GM21367 (cell line): Measurements from ENCODE around the gene PLPP1.

Experiments used
- ATAC-seq: cut with Tn5 transposase; IDR thresholded peaks from one replicate; pipeline ENCODE4 v1.9.1; 2021; ENCODE audit not compliant: unreplicated experiment

Gene PLPP1

DNA sequence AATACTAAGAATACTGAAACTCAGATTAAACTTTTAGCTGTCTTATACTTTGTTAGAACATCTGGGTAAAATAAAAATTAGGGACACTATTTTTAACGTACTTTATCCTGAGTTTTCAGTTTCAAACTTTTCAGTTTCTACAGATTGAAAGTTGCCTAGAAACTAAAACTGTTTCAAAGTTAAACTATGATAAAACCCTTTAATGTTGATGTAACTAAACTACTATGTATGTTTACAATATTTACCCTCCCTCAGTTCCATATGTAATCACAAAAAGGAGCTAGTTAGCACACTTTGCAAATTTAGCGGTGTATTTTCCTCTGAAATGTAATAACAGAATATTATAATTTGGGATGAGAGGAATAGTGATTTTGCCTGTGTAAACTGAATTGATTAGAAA, 121.1 kb downstream of the PLPP1 start:
- no peak for ATAC-seq

DNA sequence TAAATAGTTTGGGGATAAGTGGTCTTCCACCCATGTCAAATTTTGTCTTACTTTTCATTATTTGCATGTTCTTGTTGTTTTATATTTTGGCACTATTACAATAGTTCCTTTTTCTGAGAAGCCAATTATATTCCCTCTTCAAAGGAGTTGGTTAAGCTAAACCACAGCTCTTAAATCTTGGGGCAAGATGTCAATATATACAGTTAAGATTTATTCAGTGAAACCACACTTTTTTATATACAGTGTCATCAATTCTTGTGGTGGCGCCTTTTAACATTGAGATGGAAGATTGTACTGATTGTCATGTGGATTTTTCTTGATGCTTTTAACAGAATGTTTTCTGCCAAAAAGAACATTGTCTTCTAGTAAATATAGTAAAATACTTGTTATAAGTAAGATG, 122.9 kb downstream of the PLPP1 start:
- ATAC-seq: no peak

- ATAC-seq: no peak
Measured at GRCh38 chr5:55410845-55411244, 123.9 kb downstream of the PLPP1 start.

GRCh38 chr5:55409775-55410174, 125.0 kb downstream of the PLPP1 start:
- ATAC-seq: no peak

DNA sequence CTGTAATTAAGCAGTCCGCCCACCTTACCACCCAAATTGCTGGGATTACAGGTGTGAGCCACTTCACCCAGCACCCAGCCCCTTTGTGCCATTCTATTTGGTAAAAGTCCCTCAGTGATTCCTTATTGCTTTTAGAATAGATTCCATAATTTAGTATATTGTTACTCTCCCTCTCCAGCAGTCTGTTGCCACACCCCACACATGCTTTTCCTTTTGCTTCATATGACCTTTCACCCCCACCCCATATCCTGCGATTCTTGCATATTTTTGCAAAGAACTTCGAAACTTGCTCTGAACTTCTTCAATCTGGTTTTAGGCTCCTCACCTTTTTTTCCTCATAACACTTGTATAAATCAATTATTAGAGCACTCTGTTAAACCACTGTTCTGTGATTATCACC, 126.8 kb downstream of the PLPP1 start:
- ATAC-seq: no peak

DNA sequence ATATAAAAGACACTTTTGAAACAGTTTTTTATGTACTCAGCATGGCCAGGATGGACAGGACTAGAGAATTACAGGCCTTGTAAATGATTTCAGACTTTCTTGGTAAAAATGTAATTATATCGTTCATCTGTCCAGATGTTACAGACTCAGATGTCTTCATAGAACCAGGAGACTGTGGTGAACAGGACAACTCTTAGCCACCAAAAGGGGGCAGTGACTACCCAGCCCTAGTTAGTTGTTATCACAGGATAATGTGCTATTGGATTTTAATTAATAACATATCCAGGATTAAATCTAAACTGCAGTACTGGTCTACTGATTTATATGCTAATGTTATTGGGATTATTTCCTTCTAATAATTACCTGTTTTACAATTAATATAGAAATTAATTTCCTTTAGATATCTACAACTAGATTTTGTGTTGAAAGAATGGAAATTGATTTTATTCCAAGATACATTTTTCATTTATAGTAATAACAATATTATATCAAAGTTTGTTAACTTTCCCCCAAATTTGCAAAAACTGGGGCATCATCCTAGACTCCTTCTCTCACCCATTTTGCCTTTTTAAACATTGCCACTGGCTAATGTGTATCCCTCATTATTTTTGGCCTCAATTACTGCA, 127.6 kb downstream of the PLPP1 start:
- ATAC-seq: no peak

GRCh38 chr5:55406292-55406691, 128.5 kb downstream of the PLPP1 start:
- ATAC-seq: no peak

GRCh38 chr5:55402199-55402598, 132.6 kb downstream of the PLPP1 start:
- ATAC-seq: no peak

DNA sequence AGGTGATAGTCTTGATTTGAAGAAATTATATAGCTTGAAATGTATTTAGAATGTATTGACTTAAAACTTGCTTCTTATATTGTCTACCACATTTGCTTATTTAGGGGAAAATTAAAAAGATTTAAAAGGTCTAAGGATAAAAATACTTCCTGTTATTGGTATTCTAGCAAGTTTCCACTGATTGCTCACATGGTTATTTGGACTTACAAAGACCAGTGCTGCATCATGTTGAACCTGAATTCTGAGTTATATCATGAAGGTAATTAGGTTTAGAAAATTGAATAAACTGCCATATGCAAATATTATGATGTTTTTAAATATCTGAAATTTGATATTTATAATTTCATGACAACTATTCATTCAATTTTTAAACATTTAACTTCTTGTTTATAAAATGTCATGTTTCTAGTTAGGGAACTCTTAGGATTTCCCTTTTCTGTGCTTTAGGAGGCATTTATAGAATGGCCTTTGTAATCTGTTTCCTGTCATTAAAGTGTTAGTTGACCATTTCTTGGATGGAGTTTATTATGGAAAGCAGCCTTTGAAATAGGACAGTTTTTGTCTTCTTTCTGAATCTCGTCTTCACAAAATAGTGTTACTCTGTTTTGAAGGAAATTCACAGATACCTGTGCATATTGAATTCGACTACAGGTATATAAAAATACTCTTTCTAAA, 141.1 kb downstream of the PLPP1 start:
- no peak for ATAC-seq

DNA sequence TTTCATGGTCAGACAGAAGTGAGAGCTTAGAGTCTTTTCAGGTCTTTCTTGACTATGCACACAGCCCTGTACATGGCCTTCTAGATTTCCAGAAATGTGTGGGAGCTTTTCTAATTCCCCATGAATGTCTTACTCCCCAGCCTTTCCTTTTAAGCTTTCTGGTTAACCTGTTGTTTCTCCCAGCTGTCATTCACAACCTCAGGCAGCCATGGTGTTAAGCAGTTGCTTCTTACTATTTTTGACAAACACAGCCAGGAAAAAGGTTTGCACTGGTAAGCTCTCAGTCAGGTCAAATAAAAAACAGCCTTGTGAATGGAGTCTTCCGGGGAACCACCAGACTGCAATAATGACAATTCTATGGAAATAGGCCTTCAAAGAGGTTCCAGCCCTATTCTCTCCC, 142.1 kb downstream of the PLPP1 start:
- ATAC-seq: no peak

DNA sequence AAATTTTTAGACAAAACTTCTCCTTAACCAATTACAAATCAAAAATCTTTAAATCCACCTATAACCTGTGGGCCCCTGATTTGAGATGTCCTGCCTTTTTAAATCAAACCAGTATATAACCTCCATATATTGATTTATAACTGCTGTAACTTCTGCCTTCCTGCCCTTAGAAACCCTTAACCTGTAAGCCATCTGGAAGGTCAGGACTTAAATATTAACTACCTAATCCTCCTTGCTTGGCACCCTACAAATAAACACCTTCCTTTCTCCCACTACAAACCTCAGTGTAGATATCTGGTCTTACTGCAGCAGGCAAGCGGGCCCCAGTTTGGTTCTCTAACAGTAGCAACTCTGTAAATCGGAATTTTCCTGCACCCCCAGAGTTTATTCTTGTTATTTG, 143.1 kb downstream of the PLPP1 start:
- no peak for ATAC-seq

DNA sequence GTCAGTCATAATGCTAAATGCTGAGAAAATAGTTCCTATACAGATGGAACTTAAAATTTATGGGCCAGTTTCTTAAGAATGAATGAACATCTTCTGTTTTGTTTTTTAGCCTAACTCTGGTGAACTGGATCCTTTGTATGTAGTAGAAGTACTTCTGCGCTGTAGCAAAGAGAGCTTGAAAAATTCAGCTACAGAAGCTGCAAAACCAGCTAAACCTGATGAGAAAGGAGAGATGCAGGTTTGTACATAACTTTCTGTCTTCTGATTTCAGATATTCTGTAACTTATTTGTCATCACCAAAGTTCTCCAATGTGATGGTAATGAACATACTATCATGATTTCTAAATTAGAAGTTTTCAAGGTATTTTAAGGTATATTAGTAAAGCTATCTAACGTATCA, 146.9 kb downstream of the PLPP1 start:
- ATAC-seq: no peak

GRCh38 chr5:55386356-55386755, 148.4 kb downstream of the PLPP1 start:
- no peak for ATAC-seq

GRCh38 chr5:55385846-55386245, 148.9 kb downstream of the PLPP1 start:
- ATAC-seq: no peak

- ATAC-seq: no peak
Measured at GRCh38 chr5:55385227-55385626, 149.5 kb downstream of the PLPP1 start.

DNA sequence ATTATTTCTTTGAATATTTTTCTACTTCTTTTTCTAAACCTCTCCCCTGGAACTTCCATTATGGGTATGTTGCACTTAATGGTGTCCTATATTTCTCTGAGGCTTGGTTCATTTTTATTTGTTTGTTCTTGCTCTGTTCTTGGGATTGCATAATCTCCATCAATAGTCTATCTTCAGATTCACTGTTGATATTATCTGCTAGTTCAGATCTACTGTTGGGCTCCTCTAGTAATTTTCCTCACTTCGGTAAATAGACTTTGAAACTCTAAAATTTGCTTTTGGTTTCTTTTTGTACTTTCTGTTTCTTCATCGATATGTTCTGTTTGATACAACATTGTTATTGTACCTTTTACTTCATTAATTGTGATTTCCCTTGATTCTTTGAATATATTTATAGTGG, 150.7 kb downstream of the PLPP1 start:
- ATAC-seq: no peak

- no peak for ATAC-seq
Measured at GRCh38 chr5:55383254-55383653, 151.5 kb downstream of the PLPP1 start.

DNA sequence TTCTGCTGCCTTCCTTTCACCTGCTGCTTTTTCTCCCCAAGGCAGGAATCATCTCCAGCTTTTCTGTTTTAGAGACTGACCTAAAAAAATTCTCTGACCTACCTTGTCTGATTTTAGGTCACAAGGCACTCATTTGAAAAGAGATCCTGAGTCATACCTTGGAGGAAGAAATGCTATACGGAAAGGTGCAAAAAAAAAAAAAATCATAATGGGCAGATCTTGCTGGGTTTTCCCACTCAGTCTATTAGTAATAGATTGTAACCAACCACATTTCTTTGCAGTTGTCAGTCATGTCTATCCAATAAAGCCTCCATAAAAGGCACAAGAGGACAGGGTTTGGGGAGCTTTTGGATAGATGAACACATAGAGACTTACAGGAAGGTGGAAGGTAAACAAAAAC, 157.0 kb downstream of the PLPP1 start:
- no peak for ATAC-seq
